Embryonic facial prominence (tissue), 1 donor: ENCODE results near the gene CPLANE2.
"Not testable (repeated sequence)": the region's sequence is repeated elsewhere in the genome, so short reads cannot be mapped to it uniquely, and the experiment has no call there.

Experiments
- DNase-seq: peaks from one replicate; pipeline ENCODE4 v3.0.0-alpha.2; 2016; ENCODE audit errors: extremely low spot score

The CPLANE2 gene

DNA sequence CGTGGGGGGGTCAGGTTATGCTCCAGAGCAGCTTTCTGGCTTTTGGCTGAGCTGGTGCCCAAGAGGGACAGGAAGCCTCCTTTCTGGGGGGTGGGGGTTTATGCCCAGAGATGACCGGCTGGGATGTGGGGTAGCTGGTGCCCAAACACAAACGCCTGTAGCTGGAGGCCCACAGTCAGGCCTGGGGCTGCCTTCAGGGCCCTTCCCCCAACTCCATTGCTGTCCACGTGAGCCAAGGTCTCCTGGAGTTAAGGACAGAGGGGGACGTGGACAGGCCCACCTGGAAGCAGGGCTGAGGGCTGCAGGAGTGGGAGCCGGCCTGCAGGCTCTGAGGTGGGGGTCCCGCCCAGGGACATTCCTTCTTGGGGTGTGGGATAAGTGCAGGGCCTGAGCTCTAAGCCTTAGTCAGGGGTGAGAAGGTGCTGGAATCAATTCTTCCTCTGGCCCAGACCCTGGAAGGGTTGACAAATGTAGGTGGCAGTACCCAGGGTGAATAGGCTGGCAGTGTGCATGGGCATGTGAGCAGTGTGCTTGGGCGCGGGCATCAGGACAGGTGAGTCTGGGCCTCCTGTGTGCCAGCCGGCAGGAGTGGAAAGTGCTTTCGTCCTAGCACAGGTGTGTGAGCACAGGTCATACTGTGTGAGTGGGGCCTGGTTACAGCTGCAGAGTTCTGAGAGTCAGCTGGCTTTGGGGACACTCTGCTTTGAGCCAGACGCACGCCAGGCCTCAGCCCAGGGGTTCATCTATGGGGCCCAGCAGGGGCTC is 6.8 kb downstream of the CPLANE2 start:
- DNase-seq, result no peak

DNA sequence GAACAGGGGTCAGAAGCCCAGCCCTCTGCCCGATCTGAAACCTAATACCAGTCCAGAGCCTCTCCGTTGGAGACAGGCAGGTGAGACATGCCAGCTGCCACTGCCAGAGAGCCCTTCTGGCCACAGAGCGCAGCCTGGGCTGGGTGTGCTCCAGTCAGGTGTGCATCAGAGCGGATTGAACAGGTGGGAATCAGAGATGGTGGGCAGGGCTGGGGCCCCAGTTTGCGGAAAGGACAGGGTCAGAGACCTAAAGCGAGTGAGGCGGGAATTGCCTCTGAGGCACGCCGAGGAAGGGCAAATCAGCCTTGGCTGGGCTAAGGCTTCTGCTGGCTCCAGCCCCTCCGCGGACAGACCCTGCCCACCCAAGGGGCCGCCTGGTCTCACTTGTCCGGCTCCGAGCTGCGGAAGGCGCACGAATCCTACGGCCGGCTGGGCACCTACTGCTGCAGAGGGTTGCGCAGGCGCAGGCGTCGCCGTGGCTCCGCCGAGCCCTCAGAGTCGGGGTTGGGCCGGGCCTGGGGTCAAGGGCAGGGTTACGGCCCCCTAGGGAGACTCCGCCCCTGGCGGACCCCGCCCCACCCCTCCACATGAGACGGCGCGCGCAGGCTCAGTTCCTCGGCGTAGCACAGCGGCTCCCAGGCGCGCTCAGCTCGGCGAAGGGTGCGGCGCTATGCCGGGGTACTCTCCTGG is 10.3 kb downstream of the CPLANE2 start:
- no peak for DNase-seq

- no peak for DNase-seq
These were observed 10.9 kb downstream of the CPLANE2 start for GRCh38 chr1:16226129-16226489.

- DNase-seq, result no peak
These were observed 12.5 kb downstream of the CPLANE2 start for GRCh38 chr1:16224472-16224871.

GRCh38 chr1:16222716-16223115 is 14.3 kb downstream of the CPLANE2 start:
- not testable (repeated sequence) for DNase-seq

DNA sequence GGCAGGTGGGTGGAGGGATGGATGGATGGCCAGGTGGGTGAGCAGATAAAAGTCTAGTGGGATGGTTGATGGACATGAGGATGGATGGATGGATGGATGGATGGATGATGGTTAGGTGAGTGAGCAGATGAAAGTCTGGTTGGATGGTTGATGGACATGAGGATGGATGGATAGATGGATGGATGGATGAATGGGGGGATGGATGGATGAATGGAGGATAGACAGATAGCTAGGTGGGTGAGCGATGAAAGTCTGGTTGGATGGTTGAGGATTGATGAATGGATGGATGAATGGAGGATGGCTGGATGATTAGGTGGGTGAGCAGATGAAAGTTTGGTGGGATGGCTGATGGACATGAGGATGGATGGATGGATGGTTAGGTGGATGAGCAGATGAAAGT is 15.5 kb downstream of the CPLANE2 start:
- no peak for DNase-seq

DNA sequence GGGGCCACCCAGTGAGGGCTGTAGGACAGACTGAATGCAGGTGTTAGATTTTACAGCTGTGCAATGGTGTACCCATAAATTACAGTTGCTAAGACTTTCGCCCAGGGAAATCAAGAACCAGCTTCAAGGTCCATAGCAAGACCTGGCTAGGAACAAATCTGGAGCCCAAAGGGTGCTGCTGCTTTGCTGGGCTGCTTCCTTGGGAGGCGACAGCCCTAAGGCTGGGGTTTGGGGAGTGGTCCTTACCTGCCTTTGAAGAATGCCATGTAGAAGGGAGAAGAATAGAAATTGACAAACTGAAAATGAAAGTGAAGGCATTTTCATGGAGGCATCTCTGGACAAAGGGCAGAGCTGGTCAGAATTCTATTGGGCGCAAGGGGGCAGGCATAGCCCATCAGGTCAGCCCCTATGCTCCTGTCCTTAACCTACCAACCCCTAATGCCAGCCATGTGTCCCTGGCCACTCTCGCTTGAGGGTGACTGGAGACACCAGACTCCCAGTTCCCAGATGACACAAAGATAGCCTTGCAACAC is 16.9 kb downstream of the CPLANE2 start:
- DNase-seq, result no peak

DNA sequence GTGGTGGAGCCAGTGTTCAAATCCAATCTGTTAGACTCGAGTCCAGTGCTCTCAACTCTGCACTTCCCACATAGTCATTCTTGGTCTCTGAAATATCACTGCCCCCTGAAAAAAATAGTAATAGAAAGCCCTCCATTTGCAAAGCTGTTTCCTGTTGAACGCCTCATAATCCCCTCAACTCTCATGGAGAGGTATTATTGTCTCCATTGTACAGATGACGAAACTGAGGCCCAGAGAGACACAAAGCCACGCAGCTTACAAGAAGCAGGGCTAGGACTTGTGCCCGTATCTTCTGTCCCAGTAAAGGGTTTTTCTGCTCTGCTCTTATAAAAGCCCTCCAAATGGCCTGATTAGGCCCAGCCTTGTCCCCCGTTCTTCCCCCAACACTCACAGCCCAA is 18.3 kb downstream of the CPLANE2 start:
- no peak for DNase-seq

DNA sequence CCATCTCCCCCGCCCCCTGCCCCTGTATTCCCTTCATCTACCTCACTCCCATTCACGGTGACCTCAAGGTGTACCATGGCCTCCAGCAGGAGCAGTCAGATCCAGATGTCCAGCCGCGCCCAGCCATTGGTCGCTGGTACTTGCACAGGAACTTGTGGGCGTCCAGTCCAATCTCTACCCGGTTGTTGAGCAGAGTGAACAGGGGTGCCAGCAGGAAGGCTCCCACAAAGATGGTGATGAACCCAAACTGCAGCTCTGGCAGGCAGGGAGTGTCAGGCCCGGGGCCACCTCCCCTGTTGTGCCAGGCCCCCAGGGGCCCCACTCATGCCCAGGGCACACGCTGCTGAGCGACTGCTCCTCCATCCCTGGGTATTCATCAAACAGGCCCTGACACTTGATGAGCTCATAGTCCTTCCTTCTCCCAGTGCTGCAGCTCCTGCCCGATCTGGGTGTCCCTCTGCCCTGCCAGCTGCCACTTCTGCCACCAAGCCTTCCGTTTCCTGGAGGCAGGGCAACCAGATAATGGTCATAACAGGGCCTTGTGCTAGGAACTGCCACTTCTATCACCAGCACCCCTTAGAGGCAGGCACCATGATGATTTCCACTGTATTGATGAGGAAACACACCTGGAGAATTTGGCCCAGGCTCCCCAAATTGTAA is 18.8 kb downstream of the CPLANE2 start:
- no peak for DNase-seq

DNA sequence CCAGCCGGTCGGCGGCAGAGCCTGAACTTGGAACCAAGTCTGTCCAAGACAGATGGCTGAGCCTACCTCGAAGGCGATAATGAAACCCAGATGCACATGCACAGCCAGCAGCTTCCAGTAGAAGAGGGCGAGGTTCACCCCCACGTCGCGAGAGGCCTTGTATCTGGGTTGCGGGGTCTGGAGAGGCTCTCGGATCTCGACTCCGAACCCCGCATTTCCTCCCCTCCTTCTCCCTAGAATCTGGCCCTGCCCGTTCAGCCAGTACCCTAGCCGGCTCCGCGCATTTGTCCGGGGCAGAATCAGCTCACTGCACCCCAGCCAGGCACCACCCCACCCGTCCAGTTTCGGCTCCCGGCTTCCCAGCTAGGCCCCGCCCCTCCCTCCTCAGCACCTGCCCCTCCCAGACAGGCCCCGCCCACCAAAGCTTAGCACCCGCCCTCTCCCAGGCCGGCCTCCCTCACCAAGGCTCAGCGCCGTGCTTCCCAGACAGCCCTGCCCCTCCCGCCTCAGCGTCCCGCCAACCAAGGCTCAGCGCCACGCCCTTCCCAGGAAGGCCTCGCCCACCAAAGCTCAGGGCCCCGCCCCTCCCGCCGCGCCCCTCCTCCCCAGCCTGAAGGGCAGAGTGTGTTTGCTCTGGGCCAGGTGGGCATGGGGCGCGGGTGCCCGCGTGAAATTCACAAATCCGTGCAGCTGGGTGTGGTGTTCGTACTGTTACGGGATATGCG is 19.8 kb downstream of the CPLANE2 start:
- peak; percentile 92 for DNase-seq

DNA sequence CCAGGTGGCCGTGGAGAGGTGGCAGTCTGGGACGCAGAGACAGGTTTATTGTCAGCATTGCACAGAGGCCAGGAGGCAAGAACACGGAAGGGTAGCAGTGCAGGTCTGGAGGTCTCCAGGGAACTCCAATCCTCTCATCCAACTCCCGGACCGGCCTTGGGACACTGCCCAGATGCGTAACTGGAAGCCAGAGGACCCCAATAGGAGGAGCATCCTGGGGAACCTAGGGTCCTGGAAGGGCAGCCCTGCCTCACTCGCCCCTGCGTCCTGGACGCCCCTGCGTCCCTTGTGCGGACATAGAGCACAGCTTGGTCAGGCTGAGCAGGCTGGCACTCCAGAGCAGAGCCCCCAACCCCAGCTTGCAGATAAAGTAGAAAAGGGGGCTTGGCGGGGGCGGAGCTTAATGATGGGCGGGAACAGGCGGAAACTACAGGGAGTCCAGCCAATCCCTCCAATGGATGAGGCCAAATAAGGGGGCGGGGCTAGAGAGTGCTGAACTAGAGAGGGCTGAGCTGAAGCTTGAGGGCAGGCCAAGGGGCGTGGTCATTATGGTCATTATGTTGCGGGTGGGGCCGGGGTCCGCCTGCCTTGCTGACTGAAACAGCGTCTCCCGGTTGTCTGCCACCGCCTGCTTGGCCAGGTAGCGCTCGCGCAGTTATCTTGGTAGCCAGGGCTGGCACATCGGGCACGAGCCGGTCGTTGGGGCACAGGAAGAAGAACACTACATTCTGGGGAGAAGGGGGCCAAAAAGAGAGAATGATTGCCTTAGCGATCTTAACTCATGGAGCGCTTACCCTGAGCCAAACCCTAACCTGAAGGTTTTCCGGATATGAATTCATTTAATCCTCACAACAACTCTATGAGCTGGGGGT is 20.9 kb downstream of the CPLANE2 start:
- DNase-seq, result peak; percentile 80

DNA sequence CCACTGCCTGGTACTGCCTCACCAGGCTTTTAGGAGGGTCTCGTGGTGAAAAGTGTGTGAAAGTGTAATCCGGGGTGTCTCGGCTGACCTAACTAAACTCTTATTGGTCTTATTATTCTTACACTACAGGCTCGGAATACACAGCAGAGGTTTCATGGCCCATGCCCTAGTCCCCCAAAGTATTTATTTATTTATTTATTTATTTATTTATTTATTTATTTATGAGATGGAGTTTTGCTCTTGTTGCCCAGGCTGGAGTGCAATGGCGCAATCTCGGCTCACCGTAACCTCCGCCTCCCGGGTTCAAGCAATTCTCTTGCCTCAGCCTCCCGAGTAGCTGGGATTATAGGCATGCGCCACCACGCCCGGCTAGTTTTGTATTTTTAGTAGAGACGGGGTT is 21.7 kb downstream of the CPLANE2 start:
- DNase-seq, result not testable (repeated sequence)

DNA sequence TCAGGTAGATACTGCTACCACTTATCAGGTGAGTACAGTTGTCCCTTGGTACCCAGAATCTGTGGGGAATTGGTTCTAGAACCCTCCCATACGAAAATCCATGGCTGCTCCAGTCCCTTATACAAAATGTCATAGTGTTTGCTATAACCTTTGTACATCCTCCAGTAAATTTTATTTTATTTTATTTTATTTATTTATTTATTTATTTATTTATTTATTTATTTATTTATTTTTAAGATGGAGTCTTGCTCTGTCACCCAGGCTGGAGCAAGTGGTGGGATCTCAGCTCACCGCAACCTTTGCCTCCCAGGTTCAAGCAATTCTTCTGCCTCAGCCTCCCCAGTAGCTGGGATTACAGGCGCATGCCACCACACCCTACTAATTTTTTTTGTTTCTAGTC is 23.4 kb downstream of the CPLANE2 start:
- DNase-seq, result not testable (repeated sequence)

DNA sequence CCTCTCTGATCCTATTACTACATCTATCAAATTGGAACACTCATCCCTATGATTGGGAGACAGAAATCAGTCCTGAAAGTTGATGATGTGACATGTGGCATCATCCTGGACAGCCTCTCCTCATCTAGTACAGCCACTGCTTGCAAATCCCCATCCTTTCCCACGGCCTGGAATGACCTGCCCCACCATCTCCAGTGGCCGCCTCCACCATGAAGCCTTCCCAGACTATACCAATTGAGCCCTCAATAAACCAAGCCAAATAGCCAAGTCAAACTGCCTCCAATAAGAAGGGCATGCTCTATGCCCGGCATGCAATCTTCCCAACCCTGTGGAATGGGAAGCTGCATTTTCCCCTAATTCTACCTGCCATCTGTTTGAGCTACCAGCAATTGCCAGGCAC is 24.0 kb downstream of the CPLANE2 start:
- DNase-seq, result no peak

DNA sequence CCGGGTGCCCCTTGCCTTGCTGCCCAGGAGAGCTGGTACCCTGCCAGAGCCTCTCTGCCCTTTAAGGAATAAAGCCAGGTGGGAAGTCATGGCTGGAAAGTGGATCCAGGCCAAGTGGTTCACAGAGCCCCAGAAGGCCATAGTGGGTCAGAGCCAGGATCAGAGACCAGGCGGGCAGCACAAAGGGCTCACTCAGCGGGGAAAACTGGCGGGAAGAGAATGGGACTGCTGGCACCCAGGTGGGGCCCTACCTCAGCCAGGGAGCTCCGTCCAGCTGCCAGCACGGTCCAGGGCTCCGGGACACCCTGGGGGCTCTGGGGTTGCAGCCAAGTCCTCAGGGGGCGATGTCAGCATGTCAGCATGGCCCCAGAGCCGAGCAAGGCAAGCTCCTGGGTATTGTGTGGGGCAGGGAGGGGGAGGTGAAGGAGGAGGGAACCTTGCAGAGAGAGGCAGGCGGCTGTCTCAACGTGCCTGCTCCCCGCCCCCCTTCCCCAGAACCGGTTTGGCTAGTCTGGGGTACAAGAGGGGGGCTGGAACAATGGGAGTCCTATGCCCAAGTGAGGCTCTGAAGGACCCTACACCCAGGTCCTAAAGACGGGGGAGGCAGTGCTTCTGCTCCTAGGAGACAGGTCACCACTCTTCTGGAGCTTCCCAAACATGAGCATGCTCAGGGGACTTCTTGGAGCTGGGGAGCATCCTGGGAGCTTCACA is 24.6 kb downstream of the CPLANE2 start, which contains the start of gene ARHGEF19:
Gene ARHGEF19 (minus strand): TSS at position 402 of the 711 bp plus-strand sequence. CDS start 3,598 bp downstream, outside the sequence.
- no peak for DNase-seq

- DNase-seq, result no peak
These were observed 25.2 kb downstream of the CPLANE2 start for GRCh38 chr1:16211824-16212223.

GRCh38 chr1:16210581-16210980 is 26.4 kb downstream of the CPLANE2 start:
- no peak for DNase-seq

GRCh38 chr1:16209847-16210407 is 27.1 kb downstream of the CPLANE2 start:
- no peak for DNase-seq

- DNase-seq, result no peak
These were observed 27.7 kb downstream of the CPLANE2 start for GRCh38 chr1:16209132-16209846.
